HEK293 (cell line): ENCODE data around the gene UMAD1.

ENCODE experiments used
- CTCF ChIA-PET: fragments of 350-600 bp; formaldehyde crosslinking; extraction: SDS; loops from one replicate; lab custom pipeline; 2021; ENCODE audit warnings: antibody characterized with exemption; lab: Yijun Ruan, JAX
- POLR2A ChIA-PET: fragments of 300-600 bp; formaldehyde crosslinking; extraction: SDS; loops from one replicate; lab custom pipeline; 2020; ENCODE audit warnings: antibody characterized with exemption, inconsistent platforms; lab: Yijun Ruan, JAX
- H3K27ac ChIP-seq: fragments of 200-500 bp; sonication (Bioruptor generic); 2 replicates; pipeline ENCODE4 v1.5.1; 2014; ENCODE audit warnings: low read depth, low read length, control low read depth, inconsistent platforms; ENCODE audit errors: extremely low read depth
- H3K36me3 ChIP-seq, 2 experiments: fragments of 200-500 bp in 1 of 2; sonication (Bioruptor generic) in 1 of 2; 1 replicate in 1 of 2; 2 replicates in 1 of 2; pipeline ENCODE4 v1.5.1; 2014 to 2017; ENCODE audit warnings: inconsistent platforms in 2 of 2, low read length in 2 of 2; ENCODE audit not compliant: control insufficient read depth in 2 of 2, insufficient read depth in 1 of 2
- H3K4me1 ChIP-seq: fragments of 200-500 bp; sonication (Bioruptor generic); 2 replicates; pipeline ENCODE4 v1.5.1; 2014; ENCODE audit warnings: mild to moderate bottlenecking, low read length, inconsistent platforms; ENCODE audit not compliant: control insufficient read depth, insufficient read depth
- H3K4me3 ChIP-seq: 2 replicates; pipeline ENCODE4 v1.5.1; 2011; ENCODE audit warnings: low read depth, mild to moderate bottlenecking, control low read depth, low read length, moderate library complexity
- H3K9me3 ChIP-seq: fragments of 200-500 bp; sonication (Bioruptor generic); 2 replicates; pipeline ENCODE4 v1.5.1; 2014; ENCODE audit warnings: low read depth, low read length, inconsistent platforms; ENCODE audit not compliant: control insufficient read depth, insufficient read depth
- FEZF1 ChIP-seq: fragments of 450-650 bp; formaldehyde crosslinking; IDR thresholded peaks from 2 replicates; pipeline ENCODE4 v1.5.1; 2016; ENCODE audit warnings: missing biosample characterization, missing genetic modification characterization
- OSR2 ChIP-seq: fragments of 450-650 bp; formaldehyde crosslinking; IDR thresholded peaks from 2 replicates; pipeline ENCODE4 v1.5.1; 2016; ENCODE audit warnings: missing biosample characterization, missing genetic modification characterization
- PRDM1 ChIP-seq: fragments of 450-650 bp; formaldehyde crosslinking; IDR thresholded peaks from 2 replicates; pipeline ENCODE4; 2016; ENCODE audit warnings: missing biosample characterization, missing genetic modification characterization
- PRDM10 ChIP-seq: fragments of 450-650 bp; formaldehyde crosslinking; IDR thresholded peaks from 2 replicates; pipeline ENCODE4 v1.5.1; 2016; ENCODE audit warnings: missing biosample characterization, missing genetic modification characterization
- PRDM6 ChIP-seq: fragments of 450-650 bp; formaldehyde crosslinking; IDR thresholded peaks from 2 replicates; pipeline ENCODE4 v1.5.1; 2017; ENCODE audit warnings: missing biosample characterization, missing genetic modification characterization
- RBAK ChIP-seq: fragments of 450-650 bp; formaldehyde crosslinking; IDR thresholded peaks from 2 replicates; pipeline ENCODE4 v1.5.1; 2016; ENCODE audit warnings: missing biosample characterization, missing genetic modification characterization
- REST ChIP-seq: fragments of 450-650 bp; formaldehyde crosslinking; IDR thresholded peaks from 2 replicates; pipeline ENCODE4 v1.5.1; 2016; ENCODE audit warnings: missing biosample characterization, missing genetic modification characterization
- TCF7L2 ChIP-seq: IDR thresholded peaks from 2 replicates; pipeline ENCODE4 v1.6.1; 2011; ENCODE audit warnings: low read depth, mild to moderate bottlenecking, inconsistent platforms, low read length, moderate library complexity, borderline replicate concordance
- ZBTB44 ChIP-seq: fragments of 450-650 bp; IDR thresholded peaks from 2 replicates; pipeline ENCODE4 v1.5.1; 2018; ENCODE audit warnings: missing biosample characterization, mild to moderate bottlenecking, missing genetic modification characterization
- ZNF121 ChIP-seq: fragments of 450-650 bp; formaldehyde crosslinking; IDR thresholded peaks from 2 replicates; pipeline ENCODE4 v1.5.1; 2016; ENCODE audit warnings: missing biosample characterization, missing genetic modification characterization
- ZNF24 ChIP-seq: fragments of 450-650 bp; formaldehyde crosslinking; IDR thresholded peaks from 2 replicates; pipeline ENCODE4 v1.5.1; 2016; ENCODE audit warnings: missing biosample characterization, missing genetic modification characterization
- ZNF292 ChIP-seq: fragments of 450-650 bp; formaldehyde crosslinking; IDR thresholded peaks from 2 replicates; pipeline ENCODE4 v1.5.1; 2016; ENCODE audit warnings: low read depth, missing biosample characterization, missing genetic modification characterization, borderline replicate concordance
- ZNF335 ChIP-seq: fragments of 450-650 bp; formaldehyde crosslinking; conservative IDR thresholded peaks from 2 replicates; pipeline ENCODE4 v1.5.1; 2016; ENCODE audit warnings: missing biosample characterization, missing genetic modification characterization
- ZNF48 ChIP-seq: fragments of 450-650 bp; formaldehyde crosslinking; IDR thresholded peaks from 2 replicates; pipeline ENCODE4 v1.5.1; 2016; ENCODE audit warnings: missing biosample characterization, missing genetic modification characterization
- ZNF514 ChIP-seq: fragments of 450-650 bp; formaldehyde crosslinking; IDR thresholded peaks from 2 replicates; pipeline ENCODE4 v1.5.1; 2016; ENCODE audit warnings: missing biosample characterization, missing genetic modification characterization
- ZNF623 ChIP-seq: fragments of 450-650 bp; formaldehyde crosslinking; IDR thresholded peaks from 2 replicates; pipeline ENCODE4 v1.5.1; 2016; ENCODE audit warnings: missing biosample characterization, missing genetic modification characterization
- ZNF624 ChIP-seq: fragments of 450-650 bp; formaldehyde crosslinking; IDR thresholded peaks from 2 replicates; pipeline ENCODE4 v1.5.1; 2017; ENCODE audit warnings: missing biosample characterization, missing genetic modification characterization
- ZNF629 ChIP-seq: fragments of 450-650 bp; formaldehyde crosslinking; IDR thresholded peaks from 2 replicates; pipeline ENCODE4 v1.5.1; 2017; ENCODE audit warnings: missing biosample characterization, missing genetic modification characterization
- ZNF843 ChIP-seq: fragments of 450-650 bp; formaldehyde crosslinking; IDR thresholded peaks from 2 replicates; pipeline ENCODE4 v1.5.1; 2016; ENCODE audit warnings: missing biosample characterization, missing genetic modification characterization
- ZXDB ChIP-seq: fragments of 450-650 bp; formaldehyde crosslinking; IDR thresholded peaks from 2 replicates; pipeline ENCODE4 v1.5.1; 2016; ENCODE audit warnings: missing biosample characterization, missing genetic modification characterization

The UMAD1 gene

GRCh38 chr7:7731732-7732131 lies 91.2 kb downstream of the UMAD1 start:
- no peak for TF ChIP-seq ZNF623
- no peak for TF ChIP-seq ZNF121
- TF ChIP-seq REST (tag by site-specific recombination), result no peak
- TF ChIP-seq ZNF629 (tag by site-specific recombination), result no peak
- no peaks in the 10 kb centered on the region for H3K36me3 ChIP-seq
- ChIA-PET POLR2A (no interaction called here), CTCF (no interaction called here)
- peaks cover 13% of the 10 kb centered on the region for H3K4me1 ChIP-seq
- no peak overlapping the region for H3K4me3 ChIP-seq
- H3K27ac ChIP-seq, result no peak overlapping the region
- no peaks in the 10 kb centered on the region for H3K9me3 ChIP-seq

- no peak for TF ChIP-seq ZNF292 (tag by site-specific recombination)
- peak; percentile 29; the same call in 1 of the 2 replicates for TF ChIP-seq OSR2 (tag by site-specific recombination)
- TF ChIP-seq FEZF1 (tag by site-specific recombination), result peak; percentile 42
- peak; percentile 47; the same call in 1 of the 2 replicates for TF ChIP-seq ZBTB44 (tag by site-specific recombination)
- peak; percentile 51; the same call in 1 of the 2 replicates for TF ChIP-seq ZNF335 (tag by site-specific recombination)
- TF ChIP-seq PRDM6, result peak; percentile 91
- peak; percentile 27; the same call in 1 of the 2 replicates for TF ChIP-seq ZNF843
- TF ChIP-seq ZNF624 (tag by site-specific recombination), result no peak
- CTCF ChIA-PET, result interaction anchor here (1.5 kb wide), 1 partner anchor 51 kb away, joined by 5 read pairs; no protein-coding TSS in a partner anchor
- POLR2A ChIA-PET, result no interaction called here
- peaks cover 15% of the 10 kb centered on the region for H3K4me1 ChIP-seq
- H3K9me3 ChIP-seq, result no peaks in the 10 kb centered on the region
- H3K36me3 ChIP-seq, result no peaks in the 10 kb centered on the region
- no peak overlapping the region for H3K4me3 ChIP-seq
- H3K27ac ChIP-seq, result no peak overlapping the region
Measured at GRCh38 chr7:7732621-7733281, 92.2 kb downstream of the UMAD1 start.

- H3K36me3 ChIP-seq, result no peaks in the 10 kb centered on the region
- no peak overlapping the region for H3K4me3 ChIP-seq
- H3K27ac ChIP-seq, result no peak overlapping the region
- peaks cover 30% of the 10 kb centered on the region for H3K4me1 ChIP-seq
- ChIA-PET POLR2A (interaction anchor here (0.7 kb wide), 1 partner anchor 20 kb away, joined by 4 read pairs; no protein-coding TSS in a partner anchor), CTCF (no interaction called here)
- no peaks in the 10 kb centered on the region for H3K9me3 ChIP-seq
- TF ChIP-seq TCF7L2 (no peak), PRDM10 (no peak), RBAK (tag by site-specific recombination) (no peak), PRDM1 (no peak), ZNF24 (tag by site-specific recombination) (no peak), ZNF514 (tag by site-specific recombination) (no peak), ZXDB (tag by site-specific recombination) (no peak), ZNF623 (no peak), ZNF48 (tag by site-specific recombination) (no peak)
Measured at GRCh38 chr7:7736671-7737070, 96.1 kb downstream of the UMAD1 start.
